HG03159 (cell line): ENCODE data around the gene LAMA4.

ENCODE experiments used
- ATAC-seq: cut with Tn5 transposase; IDR thresholded peaks from one replicate; pipeline ENCODE4 v1.9.1; 2021; ENCODE audit warnings: mild to moderate bottlenecking, moderate library complexity; ENCODE audit not compliant: unreplicated experiment

LAMA4 gene

DNA sequence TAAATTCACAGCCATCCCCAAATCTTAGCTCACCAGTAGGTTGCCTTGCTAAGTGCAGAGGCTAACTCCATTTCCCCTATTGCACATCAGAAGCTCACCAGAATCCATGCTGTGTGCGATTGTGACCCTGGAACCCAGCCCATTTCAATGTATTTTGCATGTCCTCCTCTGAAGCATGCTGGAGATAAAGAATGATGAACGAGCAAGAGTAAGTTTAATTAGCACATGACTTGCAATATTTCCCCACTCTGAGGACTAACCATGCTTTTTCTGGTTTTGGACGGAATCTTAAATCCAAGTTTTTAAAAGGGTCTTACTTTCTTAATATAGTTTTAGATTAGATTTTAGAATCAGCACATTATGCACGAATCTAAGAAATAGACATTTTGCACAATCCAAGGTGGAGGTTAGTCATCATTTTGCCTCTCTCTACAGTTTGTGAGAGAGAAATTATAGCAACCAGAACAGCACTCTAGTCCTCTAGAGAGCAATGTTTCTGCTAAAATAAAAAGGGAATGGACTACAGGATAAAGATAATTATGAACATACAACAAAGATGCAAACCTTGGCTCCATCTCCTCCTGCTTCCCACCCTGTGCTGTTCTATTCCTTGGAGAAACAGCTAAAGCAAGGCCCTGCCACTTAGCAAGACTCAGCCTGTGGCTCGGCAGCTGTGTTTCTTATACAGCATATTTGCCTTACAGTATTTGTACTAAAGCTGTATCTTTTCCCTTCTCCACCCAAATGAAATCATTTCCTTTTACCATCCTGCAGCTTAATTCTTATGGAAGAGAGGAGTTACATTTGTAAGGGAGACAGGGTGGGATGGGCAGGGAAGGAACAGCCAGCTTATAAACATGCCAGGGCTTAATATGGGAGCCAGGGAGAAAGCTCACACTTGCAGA, 24.9 kb upstream of the LAMA4 start:
- ATAC-seq: no peak

DNA sequence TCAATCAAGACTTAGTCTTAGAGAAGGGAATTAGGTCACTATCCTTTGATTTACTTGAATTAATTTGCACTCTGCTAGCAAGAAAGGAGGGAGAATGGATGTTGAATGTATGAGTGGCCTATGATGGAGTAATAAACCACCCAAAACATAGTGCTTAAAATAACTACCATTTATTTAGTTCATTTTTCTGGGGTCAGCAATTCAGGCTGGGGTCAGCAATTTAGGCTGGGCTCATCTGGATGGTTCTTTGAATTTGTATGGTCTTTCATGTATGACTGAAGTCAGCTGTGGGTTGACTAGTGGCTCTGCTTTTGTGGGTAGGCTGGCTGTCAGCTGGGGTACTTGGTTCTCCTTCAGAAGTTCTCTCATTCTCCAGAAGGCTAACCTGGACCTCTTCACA, 21.0 kb upstream of the LAMA4 start:
- no peak for ATAC-seq

DNA sequence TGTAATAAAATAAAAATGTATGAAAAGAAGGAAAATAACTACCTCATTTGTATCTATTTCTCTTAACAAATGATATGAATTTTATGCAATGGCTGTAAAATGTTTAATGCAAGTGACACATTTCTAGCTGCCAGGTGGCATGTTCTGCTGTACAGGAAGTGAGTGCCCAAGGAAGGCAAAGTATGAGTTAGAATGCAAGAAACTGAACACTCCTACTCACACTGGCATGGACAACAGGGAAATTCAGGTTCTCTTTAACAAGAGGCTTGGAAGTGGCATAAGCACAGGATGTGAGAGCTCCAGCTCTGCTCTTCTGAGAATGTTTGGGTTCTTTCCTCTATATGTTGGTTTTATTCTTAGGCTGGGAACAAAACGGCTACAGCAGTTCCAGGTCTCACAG, 20.4 kb upstream of the LAMA4 start:
- no peak for ATAC-seq

DNA sequence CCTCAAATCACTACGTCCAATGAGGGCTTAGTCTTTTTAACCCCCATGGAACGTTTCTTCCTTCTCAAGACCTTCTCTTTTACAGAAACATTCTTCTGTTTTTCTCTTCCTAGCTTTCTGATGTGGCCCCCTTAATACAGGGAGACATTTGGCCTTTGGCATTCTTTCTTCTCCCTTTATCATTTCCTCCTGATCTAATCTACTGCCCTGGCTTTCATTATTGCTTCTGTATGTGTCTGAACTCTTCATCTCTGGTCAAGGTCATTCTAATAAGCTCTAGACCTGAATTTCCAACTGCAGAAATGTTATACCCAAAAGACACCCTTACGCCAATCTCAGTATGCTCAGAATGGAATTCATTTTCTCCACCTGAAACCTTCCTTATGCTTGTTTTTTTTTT, 18.4 kb upstream of the LAMA4 start:
- no peak for ATAC-seq

DNA sequence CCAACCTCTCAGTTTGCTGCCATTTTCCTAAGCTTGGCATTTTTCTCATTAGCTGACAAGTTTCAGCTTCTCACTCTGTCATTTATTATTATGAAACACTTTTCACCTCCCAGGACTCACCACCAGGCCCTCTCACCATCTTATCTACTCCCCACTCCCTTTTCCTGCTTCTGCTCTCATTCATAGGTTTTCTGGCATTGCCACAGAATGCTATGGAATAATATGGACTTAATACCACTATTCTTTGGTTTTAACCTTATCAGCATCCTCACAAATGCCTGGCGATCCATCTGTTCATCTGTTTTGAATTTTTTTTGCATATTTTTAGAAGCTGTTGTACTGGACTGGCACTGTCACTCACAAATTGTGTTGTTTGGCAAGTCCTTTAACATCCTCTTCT, 16.4 kb upstream of the LAMA4 start:
- ATAC-seq: no peak

DNA sequence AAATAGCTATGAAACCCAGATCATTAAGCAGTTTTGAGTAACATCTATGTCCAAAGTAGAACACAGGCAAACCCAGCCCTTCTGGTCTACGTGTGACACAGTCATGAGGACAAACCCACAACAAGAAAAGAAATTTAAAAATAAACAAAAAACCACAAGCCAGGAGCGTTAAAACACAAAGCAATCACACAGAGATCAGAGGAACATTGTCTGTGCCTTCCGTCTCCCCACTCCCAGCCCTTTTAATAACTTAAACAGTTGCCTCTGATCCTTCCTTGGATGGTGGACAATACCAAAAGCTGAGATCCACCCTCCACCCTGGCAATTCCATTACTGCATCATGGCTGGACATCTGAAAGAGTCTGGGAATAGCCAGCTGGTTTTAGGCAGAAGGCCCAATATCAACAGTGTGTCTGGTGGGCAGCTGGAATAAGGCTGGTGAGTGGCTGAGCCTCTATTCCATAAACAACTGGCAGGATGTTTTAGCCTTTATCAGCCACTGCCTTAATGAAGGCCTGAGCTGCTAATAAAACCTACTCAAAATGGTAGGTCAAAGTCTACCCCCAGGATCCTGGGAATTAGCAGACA, 15.7 kb upstream of the LAMA4 start:
- no peak for ATAC-seq

DNA sequence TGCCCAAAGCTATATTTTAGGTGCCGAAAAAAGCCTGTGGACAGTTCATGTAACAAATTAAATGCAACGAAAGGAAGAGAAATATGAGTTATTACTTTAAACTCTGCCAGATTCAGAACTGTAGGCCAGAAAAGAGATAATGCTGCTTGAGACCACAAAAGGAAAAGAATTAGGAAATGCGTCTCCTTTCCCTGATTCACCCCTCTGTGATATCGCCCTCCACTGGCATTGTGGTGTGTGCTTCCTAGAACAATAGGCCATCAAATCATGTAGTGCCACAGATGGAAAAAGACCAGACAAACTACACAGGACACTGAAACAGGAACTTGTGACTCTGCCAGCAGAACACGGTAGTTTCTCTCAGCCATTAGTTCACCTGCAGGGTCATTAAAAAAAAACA, 14.7 kb upstream of the LAMA4 start:
- ATAC-seq: no peak

DNA sequence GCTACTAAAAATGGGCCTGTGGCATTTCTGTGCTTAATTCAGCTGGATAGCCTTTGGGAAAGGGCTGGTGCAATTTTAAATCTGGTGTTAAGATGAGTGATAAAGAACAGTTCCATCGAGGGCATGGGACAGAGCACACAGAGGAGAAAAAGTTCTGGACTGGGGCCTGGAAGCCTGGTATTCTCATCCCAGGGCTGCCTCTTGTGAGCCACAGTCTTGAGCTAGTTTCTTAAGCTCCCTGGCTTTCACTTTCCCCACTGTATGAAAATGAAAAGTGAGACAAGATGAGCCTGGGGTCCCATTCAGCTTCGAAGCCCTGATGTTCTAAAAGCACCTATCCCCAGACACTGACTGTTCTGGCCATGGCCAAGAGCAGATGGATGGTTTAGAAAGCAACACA, 14.3 kb upstream of the LAMA4 start:
- ATAC-seq: no peak

DNA sequence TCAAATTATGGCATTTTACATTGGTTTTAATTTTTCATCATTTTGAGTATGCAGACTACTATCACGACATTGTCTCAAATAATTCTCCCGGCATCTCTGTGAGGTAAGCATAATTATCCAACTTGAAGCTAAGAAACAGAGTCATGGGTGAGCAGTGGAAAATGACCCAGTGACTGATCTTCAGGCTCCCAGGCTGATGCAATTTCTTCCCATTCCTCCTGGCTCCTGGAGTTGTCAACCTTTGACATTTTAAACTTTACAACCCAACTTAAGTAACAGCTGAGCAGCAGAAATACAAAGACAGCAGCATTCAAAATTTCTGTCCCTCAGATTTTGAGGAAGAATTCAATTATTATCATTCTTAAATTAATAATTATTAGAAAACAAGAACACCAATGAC, 13.7 kb upstream of the LAMA4 start:
- ATAC-seq: no peak

DNA sequence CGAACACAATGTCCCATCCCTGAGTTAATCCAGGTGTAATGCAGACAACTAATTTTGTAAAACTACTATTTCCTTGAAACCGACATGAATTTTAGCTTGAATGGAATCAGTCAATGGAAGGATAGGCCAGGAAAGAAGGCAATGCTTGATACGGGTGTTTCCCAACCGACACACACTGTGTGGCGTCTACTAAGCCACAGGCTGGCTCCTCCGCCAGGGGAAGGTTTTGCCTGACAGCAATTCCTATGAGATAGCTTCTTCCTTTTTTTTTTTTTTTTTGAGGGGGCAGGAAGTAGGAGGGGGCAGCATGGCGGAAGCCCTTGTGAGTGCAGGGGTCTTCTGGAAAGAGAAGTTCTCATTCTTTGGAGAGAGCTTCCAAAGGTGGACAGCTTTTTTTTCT, 12.0 kb upstream of the LAMA4 start:
- ATAC-seq: no peak

DNA sequence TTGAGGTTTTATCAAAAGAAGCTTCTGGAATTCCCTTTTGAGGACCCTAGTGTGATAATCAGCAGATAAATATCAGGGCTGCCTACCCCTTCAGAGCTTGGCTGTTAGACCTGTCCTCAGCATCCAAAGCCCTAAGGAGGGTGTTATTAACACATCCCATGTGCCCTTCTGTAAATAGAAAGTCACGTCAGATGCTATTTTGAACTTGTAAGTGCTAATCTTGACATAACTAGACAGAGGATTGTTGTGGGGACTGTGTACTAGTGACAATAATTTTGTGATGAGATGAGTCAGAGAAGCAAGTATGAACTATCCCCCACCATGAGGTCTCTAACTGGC, 4.9 kb upstream of the LAMA4 start:
- ATAC-seq: no peak

DNA sequence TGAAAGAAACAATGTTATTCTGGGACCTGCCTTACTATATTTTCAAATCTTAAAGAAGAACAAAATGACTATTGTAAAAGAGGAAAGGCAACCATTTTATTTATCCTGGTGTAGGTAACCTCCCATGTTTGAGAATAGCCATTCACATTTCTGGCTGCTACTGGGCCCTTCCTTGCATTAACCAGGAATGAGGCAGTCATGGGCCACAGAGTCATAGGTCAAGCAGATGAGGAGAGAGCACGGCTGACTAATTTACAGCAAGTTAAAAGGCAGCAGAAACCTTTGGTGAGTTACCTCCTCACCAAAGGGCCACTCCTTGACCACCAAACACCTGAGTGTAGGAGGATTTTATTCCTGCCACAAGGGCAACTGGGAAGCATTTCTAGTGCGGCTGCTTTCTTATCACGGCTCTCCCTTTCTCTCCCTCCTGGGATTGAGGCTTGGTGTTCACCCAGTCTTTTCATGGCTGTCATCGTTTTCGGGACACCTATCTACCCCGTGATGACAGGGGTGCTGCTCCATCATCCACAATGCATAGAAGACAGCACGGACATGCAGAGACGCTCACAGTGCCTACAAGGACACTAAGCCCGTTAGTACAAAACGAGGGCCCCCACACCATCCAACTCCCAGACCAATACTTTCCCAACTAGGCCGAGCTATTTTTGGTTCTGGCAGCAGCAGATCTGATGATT, 4.4 kb upstream of the LAMA4 start:
- no peak for ATAC-seq

DNA sequence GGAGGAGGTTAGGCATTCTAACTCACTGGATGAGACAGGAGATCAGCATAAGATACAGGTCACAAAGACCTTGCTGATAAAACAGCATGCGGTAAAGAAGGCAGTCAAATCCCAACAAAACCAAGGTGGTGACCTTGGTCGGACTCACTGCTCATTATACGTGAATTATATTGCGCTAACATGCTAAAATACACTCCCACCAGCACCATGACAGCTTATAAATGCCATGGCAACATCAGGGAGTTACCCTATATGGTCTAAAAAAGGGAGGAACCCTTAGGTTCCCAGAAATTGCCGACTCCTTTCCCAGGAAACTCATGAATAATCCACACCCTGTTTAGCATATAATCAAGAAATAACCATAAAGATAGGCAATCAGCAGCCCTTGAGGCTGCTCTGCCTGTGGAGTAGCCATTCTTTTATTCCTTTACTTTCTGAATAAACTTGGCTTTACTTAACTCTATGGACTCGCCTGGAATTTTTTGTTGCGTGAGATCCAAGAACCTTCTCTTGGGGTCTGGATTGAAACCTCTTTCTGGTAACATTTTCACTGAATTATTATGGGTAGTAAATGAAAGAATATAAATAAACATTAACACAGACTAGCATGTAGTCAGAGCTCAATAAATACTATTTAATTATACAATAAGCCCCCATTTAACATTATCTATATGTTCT, 3.0 kb upstream of the LAMA4 start:
- no peak for ATAC-seq

DNA sequence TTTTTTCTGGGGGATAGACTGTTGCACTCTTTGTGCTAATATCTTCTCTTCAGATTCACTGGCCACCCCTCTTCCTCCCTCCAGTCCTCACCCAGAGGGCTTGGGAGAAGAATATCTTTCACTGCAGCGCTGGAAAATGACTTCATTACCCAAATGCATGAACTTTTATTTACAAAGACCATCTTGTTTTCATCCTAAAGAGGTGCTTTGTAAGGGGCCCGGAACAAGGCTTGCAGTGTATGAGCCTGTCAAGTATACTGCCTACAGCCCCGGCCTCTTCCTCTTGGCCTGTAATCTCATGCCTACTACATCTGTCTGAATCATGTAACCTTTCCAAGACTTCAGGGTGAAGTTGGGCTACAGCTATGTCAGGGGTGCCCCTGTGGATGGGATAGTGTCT, 554 bp upstream of the LAMA4 start:
- ATAC-seq: no peak

DNA sequence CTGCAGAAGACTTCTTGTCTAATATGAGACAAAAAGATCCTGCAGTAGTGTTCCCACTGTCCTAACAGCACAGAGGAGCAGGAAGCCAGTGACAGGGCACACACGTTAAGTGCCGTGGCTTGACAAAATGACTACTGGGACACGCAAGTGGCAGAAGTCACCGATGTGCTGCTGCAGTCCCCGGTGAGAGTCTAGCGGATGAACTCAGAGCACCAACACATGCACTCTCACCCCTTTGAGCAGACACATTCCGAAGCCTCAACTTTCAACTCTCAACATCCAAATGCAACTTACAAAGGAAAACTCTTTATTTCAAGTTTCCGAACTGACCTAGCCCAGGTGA, 898 bp downstream of the LAMA4 start:
- ATAC-seq: no peak

DNA sequence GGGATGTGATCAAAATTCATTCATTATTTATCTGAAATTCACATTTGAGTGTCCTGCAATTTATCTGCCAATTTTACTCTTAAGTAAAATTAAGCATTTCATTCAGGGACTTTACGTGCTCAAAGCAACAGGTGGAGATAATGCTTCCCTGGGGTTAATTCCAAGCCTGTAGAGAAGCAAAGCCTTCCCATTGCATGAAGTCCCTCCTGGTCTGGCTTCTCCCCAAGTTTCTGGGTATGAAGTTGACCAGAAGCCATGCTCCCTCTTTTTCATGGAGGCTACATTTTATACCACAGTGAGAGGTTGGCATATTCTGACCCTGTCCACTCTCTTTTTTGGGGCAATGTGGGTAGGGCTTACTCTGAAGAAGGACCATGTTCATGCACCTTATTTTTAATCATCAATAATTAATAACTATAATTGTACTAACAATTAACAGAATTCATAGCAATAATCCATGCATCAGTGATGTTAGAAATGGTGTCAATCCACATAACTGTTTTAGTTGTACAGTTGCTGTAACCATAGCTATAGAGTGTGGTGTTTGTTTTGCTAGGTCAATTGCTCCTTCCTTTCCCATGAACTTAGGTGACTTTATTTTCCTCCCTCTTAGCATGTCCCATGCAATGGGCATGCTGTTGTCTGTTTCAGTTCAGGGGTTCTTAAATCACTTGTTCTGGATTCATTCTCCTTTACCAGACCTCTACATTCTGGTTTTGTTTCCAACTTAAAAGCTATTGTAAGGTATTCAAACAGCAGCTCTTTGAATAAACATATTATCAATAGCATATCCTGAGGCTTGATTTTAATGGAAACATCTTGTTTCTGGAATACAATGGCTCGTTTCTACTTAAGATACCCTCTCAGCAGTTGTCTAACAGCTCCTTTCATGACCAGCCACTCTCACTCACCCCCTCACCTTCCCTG, 1.5 kb downstream of the LAMA4 start:
- ATAC-seq: no peak

DNA sequence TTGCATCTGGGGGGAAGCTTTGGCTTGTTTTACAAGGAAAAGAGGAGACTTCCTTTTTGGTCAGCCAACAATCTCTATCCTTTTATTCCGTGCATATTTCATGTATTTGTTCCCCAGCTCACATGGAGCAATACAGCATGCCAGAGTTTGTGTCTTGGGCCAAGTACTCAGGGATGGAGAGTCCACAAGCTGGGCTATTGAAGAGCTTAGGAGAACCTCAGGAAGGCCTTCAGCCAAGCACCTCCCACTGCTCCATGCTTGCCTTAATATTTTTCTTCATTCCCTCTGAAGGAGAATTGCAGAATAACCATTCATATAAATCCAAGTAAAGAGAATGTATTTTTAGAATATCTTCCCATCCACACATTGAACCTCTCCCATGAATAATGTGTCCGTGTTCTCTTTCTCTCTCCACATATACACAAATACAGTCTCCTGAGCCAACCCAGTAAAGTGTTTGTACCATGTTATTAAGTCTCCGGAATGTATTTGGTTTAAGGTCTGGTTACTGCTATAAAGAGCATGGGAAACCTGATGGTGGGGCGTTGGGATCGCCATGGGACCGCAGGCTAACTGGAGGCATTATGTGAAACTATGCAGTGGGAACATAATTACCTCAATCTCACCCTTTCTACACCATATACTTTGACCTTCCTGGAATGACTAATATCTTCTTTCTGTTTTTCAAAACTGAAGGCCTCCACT, 3.0 kb downstream of the LAMA4 start:
- no peak for ATAC-seq

DNA sequence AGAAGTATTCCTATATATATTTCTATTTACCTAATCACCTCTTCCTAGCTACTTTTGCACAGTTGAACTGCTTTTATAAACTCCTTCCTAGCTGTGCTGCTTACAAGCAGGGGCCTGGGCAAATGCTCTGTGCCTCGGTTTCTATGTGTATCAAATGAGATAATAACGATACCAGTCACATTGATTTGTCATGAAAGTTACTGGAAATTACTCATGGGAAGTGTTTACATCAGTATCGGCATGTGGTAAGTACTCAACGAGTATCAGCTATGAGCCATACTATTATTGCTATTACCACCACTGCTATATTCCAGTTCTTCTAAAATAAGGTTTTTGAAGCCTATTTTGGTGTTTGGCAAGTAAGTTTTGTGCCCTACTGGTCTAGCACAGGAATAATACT, 4.9 kb downstream of the LAMA4 start:
- ATAC-seq: no peak

DNA sequence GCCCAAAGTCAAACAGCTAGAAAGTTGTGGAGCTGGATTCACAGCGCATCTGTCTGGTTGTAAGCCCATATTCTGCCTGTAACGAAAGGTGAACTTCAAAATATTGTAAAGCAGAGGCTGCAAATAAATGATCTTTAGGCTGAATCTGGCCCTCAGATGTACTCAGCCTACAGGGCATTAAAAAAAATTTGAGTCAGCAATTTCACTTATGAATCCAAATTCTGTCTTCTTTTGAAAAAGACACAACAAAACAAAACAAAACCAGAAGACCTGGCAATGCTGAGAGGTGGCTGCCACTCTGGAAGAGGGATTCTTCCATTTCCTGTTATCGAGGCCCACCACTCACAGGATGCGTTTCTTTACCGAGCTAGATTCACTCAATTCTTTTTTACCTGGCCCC, 7.1 kb downstream of the LAMA4 start:
- ATAC-seq: no peak
